ENCODE results near the gene QSOX2.

The QSOX2 gene

GRCh38 chr9:136245219-136246150 lies at the start of gene QSOX2:
Gene QSOX2, minus strand, starts transcription at chr9:136245812. Its CDS starts 9 bp downstream, at chr9:136245803.
- DNase-seq, result peak; percentile 13

- no peak for DNase-seq
Measured at GRCh38 chr9:136295055-136295454, 49.4 kb upstream of the QSOX2 start.

GRCh38 chr9:136294437-136294836 lies 48.8 kb upstream of the QSOX2 start:
- no peak for DNase-seq

GRCh38 chr9:136293476-136294077 lies 48.0 kb upstream of the QSOX2 start:
- no peak for DNase-seq

- DNase-seq, result no peak
Measured at GRCh38 chr9:136292591-136293448, 47.2 kb upstream of the QSOX2 start.

GRCh38 chr9:136292026-136292538 lies 46.5 kb upstream of the QSOX2 start:
- no peak for DNase-seq

- no peak for DNase-seq
Measured at GRCh38 chr9:136291306-136292025, 45.9 kb upstream of the QSOX2 start.

- no peak for DNase-seq
Measured at GRCh38 chr9:136290508-136291000, 44.9 kb upstream of the QSOX2 start.

- DNase-seq, result no peak
Measured at GRCh38 chr9:136289651-136290507, 44.3 kb upstream of the QSOX2 start.

GRCh38 chr9:136287960-136288753 lies 42.5 kb upstream of the QSOX2 start:
- DNase-seq, result no peak

- DNase-seq, result no peak
Measured at GRCh38 chr9:136286987-136287379, 41.4 kb upstream of the QSOX2 start.

- no peak for DNase-seq
Measured at GRCh38 chr9:136286359-136286986, 40.9 kb upstream of the QSOX2 start.

- no peak for DNase-seq
Measured at GRCh38 chr9:136285501-136286358, 40.1 kb upstream of the QSOX2 start.

- no peak for DNase-seq
Measured at GRCh38 chr9:136284951-136285350, 39.3 kb upstream of the QSOX2 start.

- no peak for DNase-seq
Measured at GRCh38 chr9:136284311-136284710, 38.7 kb upstream of the QSOX2 start.

GRCh38 chr9:136283291-136284235 lies 38.0 kb upstream of the QSOX2 start:
- DNase-seq, result peak; percentile 17

GRCh38 chr9:136282272-136282861 lies 36.8 kb upstream of the QSOX2 start:
- DNase-seq, result no peak

All from GF-D8 (cell line).